ENCODE measurements around the gene RAB31.

The RAB31 gene

GRCh38 chr18:9817286-9817685, 109.2 kb downstream of the RAB31 start:
- DNase-seq (ENCODE audit: low read depth in 2 of 2, low spot score in 1 of 2), result no peak

GRCh38 chr18:9817725-9818422, 109.8 kb downstream of the RAB31 start:
- DNase-seq (ENCODE audit: low read depth in 2 of 2, low spot score in 1 of 2), result no peak

GRCh38 chr18:9818423-9818734, 110.3 kb downstream of the RAB31 start:
- no peak for DNase-seq (ENCODE audit: low read depth in 2 of 2, low spot score in 1 of 2)

- no peak for DNase-seq (ENCODE audit: low read depth in 2 of 2, low spot score in 1 of 2)
Observed at GRCh38 chr18:9820127-9820526, 112.0 kb downstream of the RAB31 start.

GRCh38 chr18:9820719-9821118, 112.6 kb downstream of the RAB31 start:
- no peak for DNase-seq (ENCODE audit: low read depth in 2 of 2, low spot score in 1 of 2)

GRCh38 chr18:9822587-9823185, 114.6 kb downstream of the RAB31 start:
- DNase-seq (ENCODE audit: low read depth in 2 of 2, low spot score in 1 of 2), result no peak

GRCh38 chr18:9823805-9824473, 115.8 kb downstream of the RAB31 start:
- no peak for DNase-seq (ENCODE audit: low read depth in 2 of 2, low spot score in 1 of 2)

- no peak for DNase-seq (ENCODE audit: low read depth in 2 of 2, low spot score in 1 of 2)
Observed at GRCh38 chr18:9824474-9824832, 116.4 kb downstream of the RAB31 start.

- DNase-seq (ENCODE audit: low read depth in 2 of 2, low spot score in 1 of 2), result no peak
Observed at GRCh38 chr18:9824952-9825371, 116.9 kb downstream of the RAB31 start.

- no peak for DNase-seq (ENCODE audit: low read depth in 2 of 2, low spot score in 1 of 2)
Observed at GRCh38 chr18:9825571-9826073, 117.5 kb downstream of the RAB31 start.

- DNase-seq (ENCODE audit: low read depth in 2 of 2, low spot score in 1 of 2), result no peak
Observed at GRCh38 chr18:9826685-9827084, 118.6 kb downstream of the RAB31 start.

- DNase-seq (ENCODE audit: low read depth in 2 of 2, low spot score in 1 of 2), result no peak
Observed at GRCh38 chr18:9827211-9827792, 119.2 kb downstream of the RAB31 start.

GRCh38 chr18:9827793-9828505, 119.8 kb downstream of the RAB31 start:
- DNase-seq (ENCODE audit: low read depth in 2 of 2, low spot score in 1 of 2), result no peak

- no peak for DNase-seq (ENCODE audit: low read depth in 2 of 2, low spot score in 1 of 2)
Observed at GRCh38 chr18:9828506-9829396, 120.7 kb downstream of the RAB31 start.

- no peak for DNase-seq (ENCODE audit: low read depth in 2 of 2, low spot score in 1 of 2)
Observed at GRCh38 chr18:9829397-9829712, 121.3 kb downstream of the RAB31 start.

GRCh38 chr18:9831036-9831722, 123.1 kb downstream of the RAB31 start:
- DNase-seq (ENCODE audit: low read depth in 2 of 2, low spot score in 1 of 2), result no peak

GRCh38 chr18:9831723-9832199, 123.7 kb downstream of the RAB31 start:
- DNase-seq (ENCODE audit: low read depth in 2 of 2, low spot score in 1 of 2), result no peak

GRCh38 chr18:9832871-9833270, 124.8 kb downstream of the RAB31 start:
- DNase-seq (ENCODE audit: low read depth in 2 of 2, low spot score in 1 of 2), result no peak

GRCh38 chr18:9834551-9834950, 126.5 kb downstream of the RAB31 start:
- DNase-seq (ENCODE audit: low read depth in 2 of 2, low spot score in 1 of 2), result no peak

Measured in stimulated activated CD8-positive, alpha-beta memory T cell treated with anti-CD3 and anti-CD28 coated beads, Interleukin-4, amount 100 ng/mL, for 1 hour (primary cell).